IMR-90 (cell line): ENCODE results near the gene MYO5A. TPM values are rescaled to one million over a fixed set of nuclear protein-coding genes. Genes with fewer than 3 reads are reported as not detected.

ENCODE experiments used
- ATAC-seq: fragments of 200-7000 bp; cut with Tn5 transposase; 2 replicates; pipeline ENCODE4 v1.9.1; 2020; ENCODE audit warnings: low read depth, mild to moderate bottlenecking, moderate library complexity
- BruUV-seq: library from RNA; stranded (reverse); fragments of 400-500 nt; replicated peaks from 2 replicates; lab custom pipeline; 2021; lab: Mats Ljungman, UMichigan
- CTCF ChIA-PET: fragments of 300-600 bp; formaldehyde crosslinking; extraction: SDS; loops from one replicate; lab custom pipeline; 2021; ENCODE audit warnings: antibody characterized with exemption; lab: Yijun Ruan, JAX
- POLR2A ChIA-PET: fragments of 300-600 bp; sonication (Branson Sonifier 250); formaldehyde crosslinking; loops from one replicate; lab custom pipeline; 2022; ENCODE audit warnings: antibody characterized with exemption; ENCODE audit not compliant: unreplicated experiment; lab: Charles Lee
- DNase-seq: peaks from one replicate; pipeline ENCODE4 v3.0.0; 2013
- H2AFZ ChIP-seq: replicated peaks from 2 replicates; pipeline ENCODE3; 2013; ENCODE audit warnings: low read length, mild to moderate bottlenecking; ENCODE audit not compliant: poor library complexity
- H2AK5ac ChIP-seq: 2 replicates; pipeline ENCODE4 v1.6.1; 2013; ENCODE audit warnings: low read depth, low read length, inconsistent platforms
- H2AK9ac ChIP-seq: replicated peaks from 2 replicates; pipeline ENCODE3; 2013; ENCODE audit warnings: mild to moderate bottlenecking, low read depth, low read length, moderate library complexity; ENCODE audit not compliant: poor library complexity
- H2BK120ac ChIP-seq: 2 replicates; pipeline ENCODE4 v1.6.1; 2013; ENCODE audit warnings: low read depth, low read length, inconsistent platforms
- H2BK15ac ChIP-seq: 3 replicates; pipeline ENCODE4 v1.6.1; 2013; ENCODE audit warnings: low read depth, low read length, inconsistent platforms
- H2BK20ac ChIP-seq: 2 replicates; pipeline ENCODE4 v1.6.1; 2013; ENCODE audit warnings: low read depth, mild to moderate bottlenecking, inconsistent platforms, low read length, moderate library complexity
- H2BK5ac ChIP-seq: 2 replicates; pipeline ENCODE4 v1.6.1; 2013; ENCODE audit warnings: mild to moderate bottlenecking, low read depth, low read length, inconsistent platforms; ENCODE audit not compliant: poor library complexity, severe bottlenecking
- H3K14ac ChIP-seq: replicated peaks from 2 replicates; pipeline ENCODE4 v1.6.1; 2013; ENCODE audit warnings: low read depth, low read length, inconsistent platforms
- H3K18ac ChIP-seq: 2 replicates; pipeline ENCODE4 v1.6.1; 2013; ENCODE audit warnings: low read depth, low read length, control low read depth
- H3K23ac ChIP-seq: 2 replicates; pipeline ENCODE4 v1.6.1; 2013; ENCODE audit warnings: low read depth, low read length, inconsistent platforms
- H3K27ac ChIP-seq: 2 replicates; pipeline ENCODE4 v1.5.1; 2013; ENCODE audit warnings: mild to moderate bottlenecking, control low read depth, low read length; ENCODE audit not compliant: insufficient read depth
- H3K27me3 ChIP-seq: 2 replicates; pipeline ENCODE4 v1.6.1; 2013; ENCODE audit warnings: low read length; ENCODE audit not compliant: control insufficient read depth, insufficient read depth
- H3K36me3 ChIP-seq: 2 replicates; pipeline ENCODE4 v1.6.1; 2013; ENCODE audit warnings: low read length, mixed read lengths; ENCODE audit not compliant: control insufficient read depth, insufficient read depth
- H3K4ac ChIP-seq: 2 replicates; pipeline ENCODE4 v1.6.1; 2013; ENCODE audit warnings: low read depth, low read length, inconsistent platforms
- H3K4me1 ChIP-seq: 2 replicates; pipeline ENCODE4 v1.6.1; 2013; ENCODE audit warnings: low read length, mixed read lengths; ENCODE audit not compliant: control insufficient read depth, insufficient read depth
- H3K4me2 ChIP-seq: 2 replicates; pipeline ENCODE4 v1.6.1; 2013; ENCODE audit warnings: low read depth, mild to moderate bottlenecking, control low read depth, low read length, moderate library complexity
- H3K4me3 ChIP-seq: 2 replicates; pipeline ENCODE4 v1.5.1; 2013; ENCODE audit warnings: low read depth, mild to moderate bottlenecking, control low read depth, low read length, moderate library complexity; ENCODE audit not compliant: insufficient read depth
- H3K56ac ChIP-seq: 2 replicates; pipeline ENCODE4 v1.6.1; 2013; ENCODE audit warnings: low read length, inconsistent platforms; ENCODE audit not compliant: insufficient read depth; ENCODE audit errors: extremely low read depth
- H3K79me1 ChIP-seq, 2 experiments: 2 replicates each; pipeline ENCODE4 v1.6.1; 2013; ENCODE audit warnings: low read length in 2 of 2, inconsistent platforms in 1 of 2, low read depth in 1 of 2
- H3K9ac ChIP-seq: 2 replicates; pipeline ENCODE4 v1.6.1; 2013; ENCODE audit warnings: low read depth, low read length, control low read depth
- H3K9me1 ChIP-seq: 2 replicates; pipeline ENCODE4 v1.6.1; 2013; ENCODE audit warnings: low read length, inconsistent platforms; ENCODE audit not compliant: insufficient read depth
- H3K9me3 ChIP-seq: 2 replicates; pipeline ENCODE4 v1.6.1; 2013; ENCODE audit warnings: low read length; ENCODE audit not compliant: control insufficient read depth, insufficient read depth
- H4K20me1 ChIP-seq: 2 replicates; pipeline ENCODE4 v1.6.1; 2013; ENCODE audit warnings: low read length, inconsistent platforms; ENCODE audit not compliant: insufficient read depth
- H4K5ac ChIP-seq: 2 replicates; pipeline ENCODE4 v1.6.1; 2013; ENCODE audit warnings: mild to moderate bottlenecking, low read depth, low read length, control low read depth
- H4K8ac ChIP-seq, 2 experiments: 2 replicates each; pipeline ENCODE4 v1.6.1; 2013; ENCODE audit warnings: low read depth in 2 of 2, low read length in 2 of 2, control low read depth in 1 of 2, inconsistent platforms in 1 of 2
- H4K91ac ChIP-seq: 2 replicates; pipeline ENCODE4 v1.6.1; 2013; ENCODE audit warnings: low read depth, low read length, inconsistent platforms; ENCODE audit not compliant: insufficient read depth
- BHLHE40 ChIP-seq: fragments of 150-350 bp; IDR thresholded peaks from 2 replicates; pipeline ENCODE4 v1.6.1; 2016; ENCODE audit warnings: mild to moderate bottlenecking, low read depth, low read length
- FOS ChIP-seq: fragments of 150-350 bp; IDR thresholded peaks from 2 replicates; pipeline ENCODE4 v1.6.1; 2016; ENCODE audit warnings: low read depth, low read length
- NFE2L2 ChIP-seq: fragments of 150-350 bp; IDR thresholded peaks from 2 replicates; pipeline ENCODE4 v1.6.1; 2016; ENCODE audit warnings: low read depth, mild to moderate bottlenecking, low read length
- RCOR1 ChIP-seq: IDR thresholded peaks from 2 replicates; pipeline ENCODE4 v1.6.1; 2012; ENCODE audit warnings: mild to moderate bottlenecking, low read length, improper control_type of control experiment; ENCODE audit not compliant: insufficient replicate concordance
- RFX5 ChIP-seq: IDR thresholded peaks from 2 replicates; pipeline ENCODE4 v1.8.0; 2012; ENCODE audit warnings: low read depth, mild to moderate bottlenecking, low read length, moderate library complexity
- WGBS, 2 experiments: methylation state at CpG; one replicate each; pipeline versions ENCODE4 v1.1.5 to v1.1.7; 2013; ENCODE audit warnings: missing lambda C conversion rate in 2 of 2; ENCODE audit not compliant: insufficient read length in 1 of 2; ENCODE audit errors: extremely low coverage in 2 of 2; 5-methylcytosine and 5-hydroxymethylcytosine counted together
- dilution Hi-C: fragments of 300-500 bp; cut with HindIII; formaldehyde crosslinking; loops from one replicate; pipeline ENCODE4 v1.14.3; 2018; ENCODE audit warnings: low sequenced_read_pairs; ENCODE audit not compliant: unreplicated experiment
- in situ Hi-C: fragments of 300-500 bp; cut with MboI; formaldehyde crosslinking; loops from 3 replicates; pipeline ENCODE4 v1.14.3; 2019; ENCODE audit warnings: low sequenced_read_pairs, inconsistent platforms, mixed read lengths
- intact Hi-C: fragments of 100-400 bp; cut with micrococcal nuclease; formaldehyde crosslinking; loops from 2 replicates; pipeline ENCODE4 v1.10.0; 2022
- polyA plus RNA-seq, 3 experiments: library from polyadenylated mRNA; depleted of rRNA; stranded (reverse); fragments of >200 nt; gene quantifications; 2 replicates each; pipeline ENCODE4 v1.2.3, GENCODE V29; 2012; ENCODE audit warnings: low replicate concordance in 1 of 3
- total RNA-seq: library from RNA; depleted of rRNA; stranded (reverse); fragments of >200 nt; gene quantifications from 2 replicates; pipeline ENCODE4 v1.2.3, GENCODE V29; 2012
- TF ChIP-seq, protein P1 (sequence below): conservative IDR thresholded peaks from 2 replicates; pipeline ENCODE4 v1.5.1; 2012; ENCODE audit warnings: mild to moderate bottlenecking, low read depth, low read length, improper control_type of control experiment
- TF ChIP-seq, protein P2 (sequence below): fragments of 150-350 bp; IDR thresholded peaks from 2 replicates; pipeline ENCODE4 v1.6.1; 2016; ENCODE audit warnings: low read depth, mild to moderate bottlenecking, low read length, moderate library complexity, borderline replicate concordance

Gene MYO5A
- total and polyA plus RNA-seq, 2 of the 4 experiments (the other 2 are of a cell fraction), result 19.4 to 69.2 TPM

DNA sequence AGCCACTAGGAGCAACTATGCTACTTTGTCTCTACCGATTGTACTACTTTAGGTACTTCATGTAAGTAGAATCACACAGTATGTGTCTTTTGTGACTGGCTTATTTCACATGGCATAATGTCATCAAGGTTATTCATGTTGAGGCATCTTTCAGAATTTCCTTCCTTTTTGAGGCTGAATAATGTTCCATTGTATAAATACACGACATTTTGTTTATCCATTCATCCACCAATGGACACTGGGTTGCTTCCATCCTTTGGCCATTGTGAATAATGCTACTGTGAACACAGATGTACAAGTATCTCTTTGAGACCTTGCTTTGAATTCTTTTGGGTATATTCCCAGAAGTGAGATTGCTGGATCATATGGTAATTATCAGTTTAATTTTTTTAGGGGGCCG lies 29.2 kb downstream of the MYO5A start:
- intact Hi-C loops, result loop anchor here (2.0 kb wide), 1 partner anchor 481 kb away; the partner anchor contains the start of gene MAPK6
- Histone ChIP-seq H2AK5ac (no peak overlapping the region), H2BK20ac (no peak overlapping the region), H4K5ac (no peak overlapping the region), H2BK120ac (no peak overlapping the region), H3K4me3 (no peak overlapping the region), H2AFZ (no peak overlapping the region), H3K4me1 (peaks cover 5% of the 10 kb centered on the region), H2AK9ac (no peak overlapping the region), H3K27ac (no peak overlapping the region), H4K20me1 (peaks cover 10% of the 10 kb centered on the region; the same call in 1 of the 2 replicates), H3K36me3 (no peaks in the 10 kb centered on the region), H4K8ac (no peak overlapping the region), H3K14ac (no peak overlapping the region), H3K4me2 (no peak overlapping the region), H3K23ac (no peak overlapping the region), H3K9me1 (peaks cover 9% of the 10 kb centered on the region), H2BK15ac (no peak overlapping the region), H3K56ac (no peak overlapping the region), H3K4ac (no peak overlapping the region), H3K79me1 (peaks cover 7 to 34% of the 10 kb centered on the region in 2 experiments; a peak in 3 of 4 replicates), H2BK5ac (no peak overlapping the region), H4K91ac (no peak overlapping the region), H3K9me3 (no peaks in the 10 kb centered on the region), H3K18ac (no peak overlapping the region), H3K9ac (no peak overlapping the region), H3K27me3 (no peaks in the 10 kb centered on the region)
- no CpG with 5 or more reads among the region's 3 CpGs for WGBS, 2 experiments
- dilution Hi-C loops, result no loop called here
- ATAC-seq (no peak), DNase-seq (no peak)
- ChIA-PET POLR2A (no interaction called here), CTCF (no interaction called here)
- no TSS peak for BruUV-seq
- in situ Hi-C loops, result no loop called here
- TF ChIP-seq, protein P1, sequence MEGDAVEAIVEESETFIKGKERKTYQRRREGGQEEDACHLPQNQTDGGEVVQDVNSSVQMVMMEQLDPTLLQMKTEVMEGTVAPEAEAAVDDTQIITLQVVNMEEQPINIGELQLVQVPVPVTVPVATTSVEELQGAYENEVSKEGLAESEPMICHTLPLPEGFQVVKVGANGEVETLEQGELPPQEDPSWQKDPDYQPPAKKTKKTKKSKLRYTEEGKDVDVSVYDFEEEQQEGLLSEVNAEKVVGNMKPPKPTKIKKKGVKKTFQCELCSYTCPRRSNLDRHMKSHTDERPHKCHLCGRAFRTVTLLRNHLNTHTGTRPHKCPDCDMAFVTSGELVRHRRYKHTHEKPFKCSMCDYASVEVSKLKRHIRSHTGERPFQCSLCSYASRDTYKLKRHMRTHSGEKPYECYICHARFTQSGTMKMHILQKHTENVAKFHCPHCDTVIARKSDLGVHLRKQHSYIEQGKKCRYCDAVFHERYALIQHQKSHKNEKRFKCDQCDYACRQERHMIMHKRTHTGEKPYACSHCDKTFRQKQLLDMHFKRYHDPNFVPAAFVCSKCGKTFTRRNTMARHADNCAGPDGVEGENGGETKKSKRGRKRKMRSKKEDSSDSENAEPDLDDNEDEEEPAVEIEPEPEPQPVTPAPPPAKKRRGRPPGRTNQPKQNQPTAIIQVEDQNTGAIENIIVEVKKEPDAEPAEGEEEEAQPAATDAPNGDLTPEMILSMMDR, result no peak
- TF ChIP-seq NFE2L2 (no peak), FOS (no peak), BHLHE40 (no peak), RFX5 (no peak), RCOR1 (no peak)
- TF ChIP-seq, protein P2, sequence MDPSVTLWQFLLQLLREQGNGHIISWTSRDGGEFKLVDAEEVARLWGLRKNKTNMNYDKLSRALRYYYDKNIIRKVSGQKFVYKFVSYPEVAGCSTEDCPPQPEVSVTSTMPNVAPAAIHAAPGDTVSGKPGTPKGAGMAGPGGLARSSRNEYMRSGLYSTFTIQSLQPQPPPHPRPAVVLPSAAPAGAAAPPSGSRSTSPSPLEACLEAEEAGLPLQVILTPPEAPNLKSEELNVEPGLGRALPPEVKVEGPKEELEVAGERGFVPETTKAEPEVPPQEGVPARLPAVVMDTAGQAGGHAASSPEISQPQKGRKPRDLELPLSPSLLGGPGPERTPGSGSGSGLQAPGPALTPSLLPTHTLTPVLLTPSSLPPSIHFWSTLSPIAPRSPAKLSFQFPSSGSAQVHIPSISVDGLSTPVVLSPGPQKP, result no peak
